Ammon's horn (tissue), 1 donor: Measurements from ENCODE around the gene USP31.
A peak's percentile ranks its signal among the peaks of the same experiment; 100 is the strongest.
"Not testable (repeated sequence)": the region's sequence is repeated elsewhere in the genome, so short reads cannot be mapped to it uniquely, and the experiment has no call there.

Experiments
- DNase-seq: peaks from one replicate; pipeline ENCODE4 v3.0.0-alpha.2; 2016; ENCODE audit warnings: low spot score

USP31 gene

GRCh38 chr16:23156110-23156509 lies 6.9 kb upstream of the USP31 start:
- no peak for DNase-seq

- DNase-seq: no peak
These were observed 6.3 kb upstream of the USP31 start for GRCh38 chr16:23155445-23156049.

- no peak for DNase-seq
These were observed 3.3 kb upstream of the USP31 start for GRCh38 chr16:23152386-23153178.

- no peak for DNase-seq
These were observed 727 bp upstream of the USP31 start for GRCh38 chr16:23149993-23150364.

GRCh38 chr16:23148513-23149266 lies 562 bp downstream of the USP31 start:
- peak; percentile 57 for DNase-seq

GRCh38 chr16:23148166-23148512 lies 1.1 kb downstream of the USP31 start:
- no peak for DNase-seq

GRCh38 chr16:23147666-23148065 lies 1.6 kb downstream of the USP31 start:
- no peak for DNase-seq

GRCh38 chr16:23146877-23147601 lies 2.2 kb downstream of the USP31 start:
- no peak for DNase-seq

- DNase-seq: no peak
These were observed 3.6 kb downstream of the USP31 start for GRCh38 chr16:23145608-23146007.

- no peak for DNase-seq
These were observed 4.1 kb downstream of the USP31 start for GRCh38 chr16:23145186-23145585.

- not testable (repeated sequence) for DNase-seq
These were observed 4.9 kb downstream of the USP31 start for GRCh38 chr16:23144393-23144792.

- no peak for DNase-seq
These were observed 5.9 kb downstream of the USP31 start for GRCh38 chr16:23143391-23143790.

- no peak for DNase-seq
These were observed 7.1 kb downstream of the USP31 start for GRCh38 chr16:23141959-23142740.

GRCh38 chr16:23141500-23141899 lies 7.8 kb downstream of the USP31 start:
- DNase-seq: no peak

- DNase-seq: no peak
These were observed 8.2 kb downstream of the USP31 start for GRCh38 chr16:23141033-23141432.

- DNase-seq: no peak
These were observed 9.1 kb downstream of the USP31 start for GRCh38 chr16:23140107-23140506.

GRCh38 chr16:23137818-23138217 lies 11.4 kb downstream of the USP31 start:
- no peak for DNase-seq

GRCh38 chr16:23137256-23137655 lies 12.0 kb downstream of the USP31 start:
- no peak for DNase-seq

- no peak for DNase-seq
These were observed 15.0 kb downstream of the USP31 start for GRCh38 chr16:23134274-23134673.

- DNase-seq: peak; percentile 71
These were observed 16.3 kb downstream of the USP31 start for GRCh38 chr16:23132775-23133463.
